Activated CD4-positive, alpha-beta T cell treated with anti-CD3 and anti-CD28 coated beads, Interleukin-2, amount 10 ng/mL, durations not matched to agents 24 days and 14 days (primary cell): ENCODE measurements around the gene MIER1. TPM values are rescaled to one million over a fixed set of nuclear protein-coding genes. Genes with fewer than 3 reads are reported as not detected.
"Not testable (repeated sequence)": the region's sequence is repeated elsewhere in the genome, so short reads cannot be mapped to it uniquely, and the experiment has no call there.

Source experiments
- DNase-seq: peaks from one replicate; pipeline ENCODE4 v3.0.0; 2022
- H3K27ac Mint-ChIP-seq: one replicate; pipeline ENCODE4 v1.8.0; 2022; ENCODE audit warnings: mild to moderate bottlenecking, mixed read lengths
- H3K27me3 Mint-ChIP-seq: one replicate; pipeline ENCODE4 v1.8.0; 2022; ENCODE audit warnings: mixed read lengths
- H3K36me3 Mint-ChIP-seq: one replicate; pipeline ENCODE4 v1.8.0; 2022; ENCODE audit warnings: low read depth, mild to moderate bottlenecking, mixed read lengths
- H3K4me1 Mint-ChIP-seq: one replicate; pipeline ENCODE4 v1.8.0; 2021; ENCODE audit warnings: mixed read lengths
- H3K4me3 Mint-ChIP-seq: one replicate; pipeline ENCODE4 v1.8.0; 2022; ENCODE audit warnings: mild to moderate bottlenecking, moderate library complexity, mixed read lengths
- H3K9me3 Mint-ChIP-seq: one replicate; pipeline ENCODE4 v1.8.0; 2021; ENCODE audit warnings: mixed read lengths
- intact Hi-C: fragments of 100-400 bp; cut with micrococcal nuclease; formaldehyde crosslinking; loops from one replicate; pipeline ENCODE4 v1.15.1; 2023
- total RNA-seq: library from RNA; stranded (reverse); gene quantifications from 2 replicates; pipeline ENCODE4 v1.2.3, GENCODE V29; 2022

MIER1 gene
- 51.8 and 54.9 TPM in 2 replicates for total RNA-seq

DNA sequence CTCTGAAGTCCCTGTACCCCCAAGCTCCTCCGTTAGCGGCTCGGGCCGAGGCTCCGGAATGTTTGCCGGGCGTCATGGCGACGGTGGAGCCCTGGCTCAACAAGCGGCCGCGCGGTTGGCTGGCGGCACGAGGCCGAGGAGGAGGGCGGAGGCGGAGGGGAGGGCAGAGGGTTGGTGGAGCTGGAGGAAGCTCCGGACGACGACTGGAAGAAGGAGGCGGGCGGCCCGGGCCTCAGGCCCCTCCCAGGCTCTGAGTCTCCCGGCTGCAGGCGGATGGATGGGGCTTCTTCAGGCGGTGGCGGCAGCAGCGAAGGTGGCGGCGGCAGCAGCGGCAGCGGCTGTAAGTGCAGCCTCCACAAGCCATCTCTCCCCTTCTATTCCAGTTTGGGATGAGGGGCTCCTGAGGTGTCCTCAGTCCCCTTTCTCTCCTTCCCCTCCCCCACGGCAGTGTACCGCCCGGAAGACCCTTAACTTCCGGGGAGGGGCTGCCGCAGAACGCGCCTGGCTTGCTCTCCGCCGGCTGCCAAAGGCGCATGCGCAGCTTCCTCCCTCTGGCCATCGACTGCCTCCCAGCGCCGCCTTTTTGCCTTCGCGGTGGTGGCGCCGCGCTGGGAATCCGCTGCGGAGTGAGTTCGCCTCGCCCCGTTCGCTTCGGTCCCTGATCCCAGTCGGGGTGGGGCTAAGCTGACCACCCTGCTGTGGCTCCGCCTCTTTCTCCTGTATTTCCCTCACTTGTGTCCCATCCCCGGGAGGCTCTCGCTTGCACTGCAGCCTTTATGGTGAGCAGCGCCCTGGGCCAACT lies at the start of gene MIER1, which contains the start of gene DNAI4:
TSS of gene MIER1 (plus strand) at position 235 of the 802 bp plus-strand sequence. CDS start at position 274, 39 bp downstream.
TSS of gene DNAI4 (minus strand) at position 101 of the 802 bp plus-strand sequence. CDS start at position 76, 25 bp downstream.
- H3K4me1 Mint-ChIP-seq = peaks cover 41% of the 10 kb centered on the region
- H3K27ac Mint-ChIP-seq = peak within 1 kb of the TSS; percentile 97
- no peaks in the 10 kb centered on the region for H3K9me3 Mint-ChIP-seq
- peak within 1 kb of the TSS; percentile 99 for H3K4me3 Mint-ChIP-seq
- peak; percentile 99 for DNase-seq
- H3K36me3 Mint-ChIP-seq = peaks cover 17% of the 10 kb centered on the region
- intact Hi-C loops = loop anchor here (1.0 to 10.0 kb wide), 10 partner anchors 56 to 1500 kb away; partner anchors contain the start of genes GADD45A, LEPR, LEPROT and SERBP1
- no peaks in the 10 kb centered on the region for H3K27me3 Mint-ChIP-seq

DNA sequence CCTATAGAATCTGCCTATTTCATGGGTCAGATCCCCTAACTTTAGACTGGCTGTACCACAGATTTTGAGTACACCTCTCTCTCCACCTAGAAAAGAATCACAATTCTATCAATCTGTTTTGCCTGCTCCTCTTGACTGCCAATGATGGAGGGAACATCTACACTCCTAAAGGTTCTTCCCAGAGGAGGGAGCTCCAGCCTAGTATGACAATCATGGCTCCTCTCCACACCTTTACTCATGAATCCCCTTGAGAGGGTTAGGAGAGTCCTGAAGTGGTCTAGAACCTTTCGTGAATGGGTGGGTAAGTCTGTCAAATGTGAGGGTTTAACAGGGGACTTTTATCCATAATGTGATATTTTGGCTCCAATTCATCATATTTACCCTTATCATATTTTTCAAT lies 48.1 kb upstream of the MIER1 start:
- Mint-ChIP-seq H3K27ac (no peak overlapping the region), H3K36me3 (no peaks in the 10 kb centered on the region), H3K4me3 (no peak overlapping the region), H3K9me3 (peaks cover 18% of the 10 kb centered on the region), H3K4me1 (no peaks in the 10 kb centered on the region), H3K27me3 (peaks cover 9% of the 10 kb centered on the region)
- no peak for DNase-seq
- intact Hi-C loops = no loop called here

DNA sequence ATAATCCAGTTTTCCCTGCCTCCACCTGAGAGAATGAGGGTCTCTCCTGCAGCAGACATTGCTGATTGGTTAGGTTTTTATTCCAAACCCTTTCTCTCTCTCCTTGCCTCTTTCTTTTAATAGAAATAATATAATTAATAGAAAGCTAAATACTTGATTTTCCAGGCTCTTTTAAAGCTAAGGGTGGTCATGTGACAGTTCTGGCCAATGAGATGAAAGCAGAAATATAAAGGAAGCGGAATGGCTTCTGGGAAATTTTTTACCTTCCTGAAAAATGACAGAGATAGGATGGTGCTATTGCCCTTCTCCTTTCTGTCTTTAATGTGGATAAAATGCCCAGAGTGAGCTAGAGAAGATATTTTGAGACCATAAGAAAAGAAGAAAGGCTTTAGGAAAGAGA lies 35.8 kb upstream of the MIER1 start:
- Mint-ChIP-seq H3K4me3 (no peak overlapping the region), H3K36me3 (no peaks in the 10 kb centered on the region), H3K4me1 (no peaks in the 10 kb centered on the region), H3K9me3 (no peaks in the 10 kb centered on the region), H3K27ac (no peak overlapping the region), H3K27me3 (no peaks in the 10 kb centered on the region)
- intact Hi-C loops = no loop called here
- no peak for DNase-seq

DNA sequence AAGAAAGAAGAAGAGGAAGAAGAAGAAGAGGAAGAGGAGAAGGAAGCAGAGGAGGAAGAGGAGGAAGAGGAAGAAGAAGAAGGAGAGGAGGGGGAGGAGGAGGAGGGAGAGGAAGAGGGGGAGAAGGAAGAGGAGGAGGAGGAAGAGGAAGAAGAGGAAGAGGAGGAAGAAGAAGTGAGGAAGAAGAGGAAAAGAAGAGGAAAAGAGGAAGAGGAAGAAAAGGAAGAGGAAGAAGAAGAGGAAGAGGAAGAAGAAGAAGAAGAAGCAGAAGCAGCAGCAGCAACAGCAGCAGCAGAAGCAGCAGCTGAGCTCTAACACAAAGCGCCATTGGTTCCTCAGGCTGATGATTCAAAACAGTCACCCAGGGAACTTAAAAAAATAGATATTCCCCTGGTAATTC lies 34.2 kb upstream of the MIER1 start:
- no peak for DNase-seq
- Mint-ChIP-seq H3K27me3 (peaks cover 1% of the 10 kb centered on the region), H3K36me3 (no peaks in the 10 kb centered on the region), H3K9me3 (no peaks in the 10 kb centered on the region), H3K4me1 (no peaks in the 10 kb centered on the region), H3K4me3 (no peak overlapping the region), H3K27ac (no peak overlapping the region)
- intact Hi-C loops = no loop called here

DNA sequence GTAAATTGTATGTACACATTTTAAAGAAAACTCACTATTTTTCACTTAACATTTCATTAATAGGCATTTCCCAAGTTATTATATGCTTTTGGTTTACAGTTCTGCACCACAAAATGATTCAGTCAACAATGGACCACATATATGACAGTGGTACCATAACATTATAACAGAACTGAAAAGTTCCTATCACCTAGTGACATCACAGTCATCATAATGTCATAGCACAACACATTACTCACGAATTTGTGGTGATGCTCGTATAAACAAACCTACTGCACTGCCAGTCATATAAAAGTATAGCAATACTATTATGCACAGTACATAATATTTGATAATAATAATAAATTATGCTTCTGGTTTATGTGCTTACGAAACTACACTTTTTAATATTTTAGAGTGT lies 31.1 kb upstream of the MIER1 start:
- H3K9me3 Mint-ChIP-seq = no peaks in the 10 kb centered on the region
- intact Hi-C loops = no loop called here
- H3K36me3 Mint-ChIP-seq = no peaks in the 10 kb centered on the region
- H3K4me1 Mint-ChIP-seq = no peaks in the 10 kb centered on the region
- H3K4me3 Mint-ChIP-seq = no peak overlapping the region
- H3K27ac Mint-ChIP-seq = no peak overlapping the region
- peaks cover 1% of the 10 kb centered on the region for H3K27me3 Mint-ChIP-seq
- no peak for DNase-seq

DNA sequence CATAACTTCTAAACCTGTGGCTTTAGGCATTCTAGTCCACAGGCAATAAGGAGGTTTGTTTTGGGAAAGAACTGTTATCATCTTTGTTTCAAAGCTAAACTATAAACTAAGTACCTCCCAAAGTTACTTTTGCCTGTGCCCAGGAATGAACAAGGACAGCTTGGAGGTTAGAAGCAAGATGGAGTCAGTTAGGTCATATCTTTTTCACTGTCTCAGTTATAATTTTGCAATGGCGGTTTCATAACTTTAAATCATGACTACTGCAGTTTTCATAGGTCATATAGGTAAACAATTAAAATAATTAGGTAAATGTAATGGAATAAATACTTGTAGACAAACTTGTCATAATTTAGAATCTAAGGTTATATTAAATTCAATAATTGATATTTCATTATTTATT lies 9.6 kb upstream of the MIER1 start:
- H3K4me1 Mint-ChIP-seq, H3K27me3 Mint-ChIP-seq, intact Hi-C loops, H3K27ac Mint-ChIP-seq, H3K9me3 Mint-ChIP-seq, H3K4me3 Mint-ChIP-seq, DNase-seq, H3K36me3 Mint-ChIP-seq: not testable (repeated sequence)

DNA sequence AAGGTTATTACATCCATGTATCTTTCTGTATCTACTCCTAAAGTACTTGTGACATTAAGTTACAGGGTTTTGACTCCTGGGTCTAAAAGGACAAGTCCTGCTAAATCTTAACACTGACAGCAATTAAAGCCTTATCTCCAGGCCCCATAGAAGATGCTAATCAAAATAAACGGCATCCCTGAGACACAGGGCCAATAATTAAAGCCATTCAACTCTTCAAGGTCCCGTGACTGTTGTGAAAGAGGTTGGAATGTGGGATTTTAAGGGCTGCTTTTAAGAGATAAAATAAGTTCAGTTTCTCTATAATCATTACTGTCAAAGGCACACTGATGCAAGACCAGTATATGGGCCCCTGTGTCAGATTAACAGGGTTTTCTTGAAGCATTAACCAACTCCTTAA lies 8.5 kb upstream of the MIER1 start:
- intact Hi-C loops = no loop called here
- Mint-ChIP-seq H3K4me3 (no peak overlapping the region), H3K4me1 (no peaks in the 10 kb centered on the region), H3K9me3 (peaks cover 4% of the 10 kb centered on the region), H3K27ac (no peak overlapping the region), H3K27me3 (no peaks in the 10 kb centered on the region), H3K36me3 (peaks cover 3% of the 10 kb centered on the region)
- no peak for DNase-seq

DNA sequence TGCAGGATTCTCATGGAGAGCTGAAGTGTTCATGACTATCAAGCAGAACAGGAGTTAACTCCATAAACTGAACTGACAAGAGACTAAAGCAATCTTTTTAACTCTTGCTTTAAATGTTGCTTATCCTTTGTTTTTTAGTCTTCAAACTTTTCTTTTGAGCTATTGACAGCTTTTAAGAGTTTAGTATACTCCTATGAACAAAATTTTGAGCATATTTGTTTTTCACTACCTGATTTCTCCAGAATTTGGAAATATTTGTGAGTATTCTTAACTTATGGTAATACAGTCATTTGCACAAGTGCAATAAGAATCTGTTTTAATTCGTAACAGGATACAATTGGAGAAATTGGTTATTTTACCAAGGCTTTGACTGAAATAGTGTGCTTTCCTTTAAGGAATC lies 7.3 kb upstream of the MIER1 start:
- H3K4me1 Mint-ChIP-seq = peaks cover 1% of the 10 kb centered on the region
- no peak overlapping the region for H3K4me3 Mint-ChIP-seq
- DNase-seq = no peak
- H3K27me3 Mint-ChIP-seq = no peaks in the 10 kb centered on the region
- H3K27ac Mint-ChIP-seq = no peak overlapping the region
- intact Hi-C loops = no loop called here
- H3K36me3 Mint-ChIP-seq = peaks cover 3% of the 10 kb centered on the region
- H3K9me3 Mint-ChIP-seq = peaks cover 4% of the 10 kb centered on the region

DNA sequence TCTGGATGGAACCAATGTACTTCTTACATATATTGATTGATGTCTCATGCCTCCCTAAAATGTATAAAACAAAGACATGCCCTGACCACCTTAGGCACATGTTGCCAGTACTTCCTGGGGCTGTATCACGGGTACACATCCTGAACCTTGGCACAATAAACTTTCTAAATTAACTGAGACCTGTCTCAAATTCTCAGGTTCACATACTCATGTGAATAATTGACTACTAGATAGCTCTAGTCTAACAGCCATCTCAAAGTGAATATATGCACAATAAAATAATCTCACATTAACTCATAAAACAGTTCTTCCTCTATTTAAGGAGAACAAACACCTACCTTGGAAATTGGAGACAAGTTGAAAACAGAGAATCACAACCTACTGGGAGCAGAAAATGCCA lies 5.7 kb upstream of the MIER1 start:
- H3K27me3 Mint-ChIP-seq = no peaks in the 10 kb centered on the region
- no peak for DNase-seq
- H3K36me3 Mint-ChIP-seq = peaks cover 3% of the 10 kb centered on the region
- peaks cover 8% of the 10 kb centered on the region for H3K4me1 Mint-ChIP-seq
- no peak overlapping the region for H3K27ac Mint-ChIP-seq
- H3K4me3 Mint-ChIP-seq = no peak overlapping the region
- intact Hi-C loops = no loop called here
- peaks cover 4% of the 10 kb centered on the region for H3K9me3 Mint-ChIP-seq

DNA sequence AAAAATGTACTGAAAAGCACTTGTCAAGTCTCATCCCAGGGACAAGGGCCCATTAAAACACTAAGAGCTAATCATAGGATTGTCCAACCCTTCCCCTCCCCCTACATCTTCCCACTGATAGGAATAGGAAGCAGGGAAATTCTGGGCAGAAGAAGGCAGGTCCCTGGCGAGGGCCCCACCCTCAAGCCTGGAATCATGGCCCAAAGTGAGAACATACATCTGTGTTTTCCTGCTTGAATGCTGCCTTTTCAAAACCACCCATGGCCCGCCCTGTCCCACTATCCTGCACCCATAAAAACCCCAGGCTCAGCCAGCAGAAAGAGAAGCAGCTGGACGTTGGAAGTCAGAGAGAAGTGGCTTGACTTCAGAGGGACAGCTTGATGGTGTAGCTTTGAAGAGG lies 5.0 kb upstream of the MIER1 start:
- H3K27me3 Mint-ChIP-seq = no peaks in the 10 kb centered on the region
- intact Hi-C loops = loop anchor here (10.0 kb wide), 2 partner anchors 585 to 1495 kb away; partner anchors contain the start of genes LEPR and LEPROT

DNA sequence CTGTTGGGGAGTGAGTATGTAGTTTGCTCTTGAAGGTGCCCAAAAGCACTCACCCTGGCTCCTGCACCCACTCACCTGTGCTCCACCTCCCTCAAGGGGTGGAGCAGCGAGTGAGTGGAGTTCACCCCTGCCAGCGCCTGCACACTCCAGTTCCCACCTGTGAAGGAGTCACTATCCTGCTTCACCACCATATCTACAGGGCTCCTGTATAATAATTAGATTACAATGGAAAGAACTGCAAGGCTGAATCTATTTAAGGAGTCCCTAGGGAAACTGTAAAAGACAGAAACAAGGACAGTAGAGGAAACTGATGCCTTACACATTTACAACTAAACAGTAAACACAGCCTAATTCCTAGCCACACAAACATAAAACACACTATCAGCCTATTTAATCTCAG lies 4.2 kb upstream of the MIER1 start:
- intact Hi-C loops = loop anchor here (10.0 kb wide), 2 partner anchors 586 to 1496 kb away; partner anchors contain the start of genes LEPR and LEPROT
- Mint-ChIP-seq H3K27me3 (no peaks in the 10 kb centered on the region), H3K4me1 (peaks cover 11% of the 10 kb centered on the region), H3K27ac (no peak overlapping the region), H3K36me3 (peaks cover 7% of the 10 kb centered on the region), H3K9me3 (peaks cover 4% of the 10 kb centered on the region), H3K4me3 (no peak overlapping the region)
- DNase-seq = no peak

More for the DNA sequence above, 5.0 kb upstream of the MIER1 start:
- Mint-ChIP-seq H3K36me3 (peaks cover 3% of the 10 kb centered on the region), H3K9me3 (peaks cover 4% of the 10 kb centered on the region), H3K4me3 (no peak overlapping the region), H3K27ac (no peak overlapping the region), H3K4me1 (peaks cover 8% of the 10 kb centered on the region)
- no peak for DNase-seq

DNA sequence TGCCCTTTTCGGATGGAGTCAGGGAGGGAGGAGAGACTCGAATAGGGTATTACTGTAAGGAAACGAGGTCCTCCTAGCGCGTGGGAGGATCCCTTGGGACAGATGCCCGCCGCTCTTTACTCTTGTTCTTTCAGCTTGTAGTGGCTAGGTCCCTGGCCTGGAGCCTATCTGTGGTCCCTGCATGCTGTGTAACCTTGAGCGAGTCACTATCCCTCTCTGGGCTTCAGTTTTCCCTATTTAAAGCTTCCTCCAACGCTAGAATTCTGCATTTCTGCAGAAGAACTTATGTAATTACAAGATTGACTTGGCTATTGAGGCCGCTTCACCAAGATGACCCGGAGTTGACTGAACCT lies 744 bp downstream of the MIER1 start:
- peaks cover 41% of the 10 kb centered on the region for H3K4me1 Mint-ChIP-seq
- H3K4me3 Mint-ChIP-seq = peak overlapping the region; percentile 99
- no peaks in the 10 kb centered on the region for H3K9me3 Mint-ChIP-seq
- intact Hi-C loops = loop anchor here (1.0 to 10.0 kb wide), 10 partner anchors 55 to 1501 kb away; partner anchors contain the start of genes GADD45A, LEPR, LEPROT and SERBP1
- H3K36me3 Mint-ChIP-seq = peaks cover 19% of the 10 kb centered on the region
- no peaks in the 10 kb centered on the region for H3K27me3 Mint-ChIP-seq
- no peak for DNase-seq
- H3K27ac Mint-ChIP-seq = peak overlapping the region; percentile 97

DNA sequence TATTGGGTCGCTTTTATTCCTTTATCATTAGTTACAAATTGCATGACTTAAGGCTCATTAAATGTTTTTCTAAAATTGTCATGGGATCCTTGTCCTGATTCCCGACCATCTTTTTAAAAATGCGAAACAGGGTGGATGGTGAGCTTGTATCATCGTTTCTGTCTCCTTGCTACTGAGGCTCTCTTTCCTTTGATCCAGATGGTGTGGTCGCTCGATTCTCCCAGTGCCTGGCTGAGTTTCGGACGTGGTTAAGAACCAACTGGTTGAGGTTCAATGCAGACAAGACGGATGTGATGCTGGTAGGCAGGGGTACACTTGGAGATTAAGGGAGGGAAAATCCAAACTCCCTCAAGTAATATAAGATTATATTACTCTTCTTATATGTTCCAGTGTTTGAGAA lies 1.2 kb downstream of the MIER1 start:
- peak overlapping the region; percentile 99 for H3K4me3 Mint-ChIP-seq
- intact Hi-C loops = loop anchor here (1.0 to 10.0 kb wide), 10 partner anchors 55 to 1501 kb away; partner anchors contain the start of genes GADD45A, LEPR, LEPROT and SERBP1
- peak overlapping the region; percentile 97 for H3K27ac Mint-ChIP-seq
- peaks cover 19% of the 10 kb centered on the region for H3K36me3 Mint-ChIP-seq
- H3K27me3 Mint-ChIP-seq = no peaks in the 10 kb centered on the region
- peak; percentile 64 for DNase-seq
- H3K4me1 Mint-ChIP-seq = peaks cover 41% of the 10 kb centered on the region
- no peaks in the 10 kb centered on the region for H3K9me3 Mint-ChIP-seq

DNA sequence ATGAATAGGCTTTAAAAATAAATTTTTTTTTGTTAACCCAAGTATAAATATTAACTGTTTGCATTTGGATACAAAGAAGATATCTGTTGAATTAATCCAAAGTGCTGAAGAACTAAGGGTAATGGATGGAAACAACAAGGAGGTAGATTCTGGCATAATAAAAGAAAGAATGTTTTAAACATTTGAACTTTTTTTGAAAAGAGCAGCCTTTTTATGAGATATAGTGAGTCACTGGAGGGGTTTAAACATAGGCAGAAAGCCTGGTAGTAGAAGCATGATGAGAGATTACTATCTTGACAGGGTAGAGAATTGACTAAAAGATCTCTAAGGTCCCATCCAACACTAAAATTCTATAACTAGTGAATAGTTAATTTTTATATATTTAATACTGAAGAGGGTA lies 2.7 kb downstream of the MIER1 start:
- peaks cover 22% of the 10 kb centered on the region for H3K36me3 Mint-ChIP-seq
- no peak for DNase-seq
- peaks cover 46% of the 10 kb centered on the region for H3K4me1 Mint-ChIP-seq
- intact Hi-C loops = loop anchor here (5.0 to 10.0 kb wide), 5 partner anchors 140 to 1503 kb away; partner anchors contain the start of genes LEPR and LEPROT
- H3K27ac Mint-ChIP-seq = no peak overlapping the region
- no peak overlapping the region for H3K4me3 Mint-ChIP-seq
- H3K9me3 Mint-ChIP-seq = no peaks in the 10 kb centered on the region
- no peaks in the 10 kb centered on the region for H3K27me3 Mint-ChIP-seq
